Measurements from ENCODE around the gene SUPT6H. TPM values are rescaled to one million over a fixed set of nuclear protein-coding genes. Genes with fewer than 3 reads are reported as not detected.

Gene SUPT6H
- total and polyA plus RNA-seq, 8 donors, result 21.8 to 49.0 (median 30.0) TPM

GRCh38 chr17:28751600-28752366 is 89.8 kb downstream of the SUPT6H start:
- H3K4me3 ChIP-seq, result no peak overlapping the region
- ATAC-seq, result no peak
- intact Hi-C loops (cut with DNase I), result no loop called here
- 93 to 94% methylated on average over 10 of the region's 10 CpGs for WGBS, 2 donors
- no peak for TF ChIP-seq CTCF (IDR thresholded peaks at IDR 0.05)
- no peaks in the 10 kb centered on the region for H3K9me3 ChIP-seq
- H3K4me1 ChIP-seq, result peaks cover 30 to 36% (median 33%) of the 10 kb centered on the region in 3 donors
- H3K36me3 ChIP-seq, result peaks cover 0 to 23% (median 12%) of the 10 kb centered on the region in 3 donors
- no peak overlapping the region for H3K27ac ChIP-seq
- FAIRE-seq, result no peak
- peak in 1 of 6 donors; percentile 12 for DNase-seq
- no peaks in the 10 kb centered on the region for H3K27me3 ChIP-seq

Other genes starting within 250 kb of the SUPT6H start
- under 1 TPM in 3 of 6 donors, not detected in 3; 0.04 to 0.42 (median 0.06) TPM for gene SLC13A2, start 188.6 kb upstream of the SUPT6H start, total RNA-seq
- gene SLC13A2, start 188.6 kb upstream of the SUPT6H start, polyA plus RNA-seq, result under 1 TPM in 1 of 2 donors, not detected in 1; 0.09 TPM
- gene FOXN1, start 155.9 kb upstream of the SUPT6H start, total RNA-seq, result under 1 TPM in 2 of 6 donors, not detected in 4; 0.09 to 0.19 TPM
- under 1 TPM in 1 of 2 donors, not detected in 1; 0.02 TPM for gene FOXN1, start 155.9 kb upstream of the SUPT6H start, polyA plus RNA-seq
- 10 to 100 TPM in 4 of 6 donors, 1 to 10 TPM in 2; 9.3 to 17.9 (median 11.2) TPM for gene UNC119, start 109.6 kb upstream of the SUPT6H start, total RNA-seq
- 10 to 100 TPM; 18.1 to 31.1 TPM for gene UNC119, start 109.6 kb upstream of the SUPT6H start, polyA plus RNA-seq
- 10 to 100 TPM in 5 of 6 donors, 1 to 10 TPM in 1; 9.4 to 26.5 (median 15.9) TPM for gene PIGS, start 90.7 kb upstream of the SUPT6H start, total RNA-seq
- 10 to 100 TPM in 1 of 2 donors, 1 to 10 TPM in 1; 9.2 to 24.0 TPM for gene PIGS, start 90.7 kb upstream of the SUPT6H start, polyA plus RNA-seq
- gene ALDOC, start 85.3 kb upstream of the SUPT6H start, total RNA-seq, result 1 to 10 TPM in 5 of 6 donors, under 1 TPM in 1; 0.69 to 5.5 (median 1.8) TPM
- gene ALDOC, start 85.3 kb upstream of the SUPT6H start, polyA plus RNA-seq, result 1 to 10 TPM; 2.4 to 8.4 TPM
- gene SPAG5, start 63.2 kb upstream of the SUPT6H start, total RNA-seq, result 1 to 10 TPM in 5 of 6 donors, under 1 TPM in 1; 0.93 to 2.7 (median 1.7) TPM
- gene SPAG5, start 63.2 kb upstream of the SUPT6H start, polyA plus RNA-seq, result 1 to 10 TPM; 3.9 to 7.4 TPM
- gene RSKR, start 48.0 kb upstream of the SUPT6H start, total RNA-seq, result 1 to 10 TPM; 2.2 to 6.1 (median 3.0) TPM
- 1 to 10 TPM; 3.9 to 6.9 TPM for gene RSKR, start 48.0 kb upstream of the SUPT6H start, polyA plus RNA-seq
- gene BLTP2, start 17.0 kb upstream of the SUPT6H start, total RNA-seq, result 10 to 100 TPM; 45.5 to 78.9 (median 55.2) TPM
- gene BLTP2, start 17.0 kb upstream of the SUPT6H start, polyA plus RNA-seq, result 10 to 100 TPM; 22.4 to 25.4 TPM
- gene SDF2, start 299 bp upstream of the SUPT6H start, total RNA-seq, result 10 to 100 TPM; 13.8 to 32.0 (median 18.7) TPM
- gene SDF2, start 299 bp upstream of the SUPT6H start, polyA plus RNA-seq, result 10 to 100 TPM; 16.6 to 38.6 TPM
- 1 to 10 TPM in 1 of 6 donors, under 1 TPM in 5; 0.19 to 1.5 (median 0.33) TPM for gene PROCA1, start 49.7 kb downstream of the SUPT6H start, total RNA-seq
- gene PROCA1, start 49.7 kb downstream of the SUPT6H start, polyA plus RNA-seq, result 1 to 10 TPM; 2.0 to 3.1 TPM
- gene RAB34, start 55.7 kb downstream of the SUPT6H start, total RNA-seq, result 10 to 100 TPM in 1 of 6 donors, 1 to 10 TPM in 4, under 1 TPM in 1; 0.94 to 10.6 (median 5.3) TPM
- gene RAB34, start 55.7 kb downstream of the SUPT6H start, polyA plus RNA-seq, result 10 to 100 TPM; 11.7 to 17.7 TPM
- gene RPL23A, start 57.8 kb downstream of the SUPT6H start, total RNA-seq, result 100 to 1,000 TPM; 551 to 988 (median 835) TPM
- gene RPL23A, start 57.8 kb downstream of the SUPT6H start, polyA plus RNA-seq, result 100 to 1,000 TPM; 305 to 640 TPM
- 1 to 10 TPM; 3.7 to 6.4 (median 4.2) TPM for gene TLCD1, start 64.0 kb downstream of the SUPT6H start, total RNA-seq
- gene TLCD1, start 64.0 kb downstream of the SUPT6H start, polyA plus RNA-seq, result 10 to 100 TPM; 10.2 to 10.5 TPM
- gene NEK8, start 66.6 kb downstream of the SUPT6H start, total RNA-seq, result 1 to 10 TPM; 2.5 to 5.8 (median 3.8) TPM
- 1 to 10 TPM; 8.4 to 9.7 TPM for gene NEK8, start 66.6 kb downstream of the SUPT6H start, polyA plus RNA-seq
- gene TRAF4, start 81.8 kb downstream of the SUPT6H start, total RNA-seq, result 10 to 100 TPM; 22.6 to 48.2 (median 32.3) TPM
- 10 to 100 TPM; 41.0 to 43.8 TPM for gene TRAF4, start 81.8 kb downstream of the SUPT6H start, polyA plus RNA-seq
- 10 to 100 TPM in 1 of 6 donors, 1 to 10 TPM in 5; 5.5 to 15.6 (median 8.9) TPM for gene FAM222B, start 180.6 kb downstream of the SUPT6H start, total RNA-seq
- 1 to 10 TPM; 6.6 to 7.4 TPM for gene FAM222B, start 180.6 kb downstream of the SUPT6H start, polyA plus RNA-seq
- 10 to 100 TPM; 11.7 to 21.7 (median 15.5) TPM for gene ERAL1, start 192.8 kb downstream of the SUPT6H start, total RNA-seq
- gene ERAL1, start 192.8 kb downstream of the SUPT6H start, polyA plus RNA-seq, result 10 to 100 TPM; 33.4 to 36.8 TPM
- gene FLOT2, start 235.5 kb downstream of the SUPT6H start, total RNA-seq, result 10 to 100 TPM; 32.1 to 65.2 (median 35.6) TPM
- gene FLOT2, start 235.5 kb downstream of the SUPT6H start, polyA plus RNA-seq, result 10 to 100 TPM; 37.4 to 43.9 TPM
- gene DHRS13, start 240.9 kb downstream of the SUPT6H start, total RNA-seq, result 1 to 10 TPM; 2.6 to 6.1 (median 4.5) TPM
- gene DHRS13, start 240.9 kb downstream of the SUPT6H start, polyA plus RNA-seq, result 1 to 10 TPM; 8.6 to 9.8 TPM